GM23338 (cell line): ENCODE results near the gene PPM1H.

Experiments used
- CTCF ChIP-seq, 2 experiments: fragments of 200-600 bp in 1 of 2; sonication (generic) in 1 of 2; conservative IDR thresholded peaks; 2 replicates each; pipeline versions ENCODE4 v1.5.1 to v1.6.1; 2016 to 2017; ENCODE audit warnings: antibody characterized with exemption in 2 of 2, low read depth in 2 of 2, mild to moderate bottlenecking in 2 of 2, moderate library complexity in 1 of 2
- EZH2 ChIP-seq: fragments of 200-600 bp; sonication (generic); IDR thresholded peaks from one replicate; pipeline ENCODE4 v1.8.0; 2017; ENCODE audit warnings: antibody characterized with exemption, mild to moderate bottlenecking, low read depth; ENCODE audit not compliant: unreplicated experiment
- EZH2phosphoT487 ChIP-seq: fragments of 200-600 bp; sonication (generic); IDR thresholded peaks from one replicate; pipeline ENCODE4 v1.8.1; 2018; ENCODE audit warnings: antibody characterized with exemption; ENCODE audit not compliant: unreplicated experiment
- POLR2AphosphoS5 ChIP-seq: IDR thresholded peaks from 2 replicates; pipeline ENCODE4 v1.6.1; 2016; ENCODE audit warnings: antibody characterized with exemption, low read depth
- REST ChIP-seq: IDR thresholded peaks from one replicate; pipeline ENCODE4 v1.6.1; 2018; ENCODE audit warnings: antibody characterized with exemption; ENCODE audit not compliant: unreplicated experiment

- TF ChIP-seq EZH2 (no peak), CTCF (conservative IDR thresholded peaks at IDR 0.05; ENCODE audit: low read depth in 2 of 2) (no peak), EZH2phosphoT487 (no peak), REST (no peak), POLR2AphosphoS5 (no peak)
These were observed 27.9 kb downstream of the PPM1H start for GRCh38 chr12:62907078-62907477.
